Testis (tissue), 3 donors: ENCODE data around the gene GAS1. TPM values are rescaled to one million over a fixed set of nuclear protein-coding genes. Genes with fewer than 3 reads are reported as not detected.

Experiments
- DNase-seq: peaks from one replicate; pipeline ENCODE4 v3.0.0-alpha.2; 2019
- H3K27ac ChIP-seq, 2 donors: fragments of 200-600 bp; sonication (generic); one replicate each; pipeline ENCODE4 v1.5.1; 2019
- H3K27me3 ChIP-seq: fragments of 200-600 bp; sonication (generic); one replicate; pipeline ENCODE4 v1.5.1; 2019
- H3K36me3 ChIP-seq: fragments of 200-600 bp; sonication (generic); one replicate; pipeline ENCODE4 v1.5.1; 2017; ENCODE audit warnings: low read depth; ENCODE audit errors: missing control alignments
- H3K4me1 ChIP-seq: fragments of 200-600 bp; sonication (generic); one replicate; pipeline ENCODE4 v1.5.1; 2019
- H3K4me3 ChIP-seq, 2 donors: fragments of 200-600 bp; sonication (generic); one replicate each; pipeline ENCODE4 v1.5.1; 2017 to 2019
- H3K9me3 ChIP-seq: fragments of 200-600 bp; sonication (generic); one replicate; pipeline ENCODE4 v1.5.1; 2017
- CTCF ChIP-seq, 3 experiments: fragments of 450-650 bp in 2 of 3; fragments of 200-600 bp in 1 of 3; sonication (generic) in 1 of 3; IDR thresholded peaks; one replicate each; pipeline ENCODE4 v1.5.1; 2016 to 2019; ENCODE audit warnings: antibody characterized with exemption in 3 of 3, mild to moderate bottlenecking in 2 of 3, moderate library complexity in 1 of 3
- POLR2A ChIP-seq: fragments of 450-650 bp; IDR thresholded peaks from one replicate; pipeline ENCODE4 v1.6.1; 2017; ENCODE audit warnings: antibody characterized with exemption, mild to moderate bottlenecking, moderate library complexity
- WGBS, 2 donors: methylation state at CpG; one replicate each; pipeline ENCODE4 v1.1.5; 2018; 5-methylcytosine and 5-hydroxymethylcytosine counted together
- intact Hi-C: fragments of 100-400 bp; cut with DNase I; formaldehyde crosslinking; loops from one replicate; pipeline ENCODE4 v1.15.1; 2023; ENCODE audit warnings: low total_unique reads
- polyA plus RNA-seq: library from polyadenylated mRNA; stranded (reverse); fragments of 350-450 nt; fragmentation: Illumina TruSeq; extraction: RNeasy Lipid Tissue Mini Kit (QIAGEN cat#74804); gene quantifications from one replicate; pipeline ENCODE4 v1.2.3, GENCODE V29; 2014; ENCODE audit warnings: low read depth, low replicate concordance; ENCODE audit not compliant: insufficient read depth
- total RNA-seq, 2 donors: library from RNA; depleted of rRNA; stranded (reverse); fragments of >200 nt; gene quantifications; one replicate each; pipeline ENCODE4 v1.2.3, GENCODE V29; 2016

GAS1 gene
- total and polyA plus RNA-seq, 3 donors from 2014 or later: 12.9 to 25.7 (median 13.9) TPM

DNA sequence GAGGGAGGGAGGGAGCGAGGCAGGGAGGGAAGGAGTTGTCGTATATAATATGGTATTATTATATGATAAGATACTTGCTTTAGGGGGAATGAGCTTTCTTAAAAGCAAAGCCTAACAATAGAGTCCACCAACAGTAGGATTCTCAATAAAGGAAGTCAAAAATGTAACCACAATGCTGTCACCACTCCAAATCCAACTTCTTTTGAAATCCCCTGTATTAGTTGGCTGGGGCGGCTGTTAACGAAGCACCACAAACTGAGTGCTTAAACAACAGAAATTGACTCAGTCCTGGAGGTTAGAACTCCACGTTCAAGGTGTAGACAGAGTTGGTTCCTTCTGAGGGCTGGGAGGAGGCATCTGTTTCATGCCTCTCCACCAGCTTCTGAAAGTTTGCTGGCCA is 23.1 kb downstream of the GAS1 start:
- 73 to 90% methylated on average over 5 of the region's 5 CpGs for WGBS, 2 donors
- H3K27me3 ChIP-seq: no peaks in the 10 kb centered on the region
- H3K36me3 ChIP-seq: no peaks in the 10 kb centered on the region
- TF ChIP-seq POLR2A (no peak), CTCF (IDR thresholded peaks at IDR 0.05) (no peak)
- DNase-seq: no peak
- H3K4me3 ChIP-seq: no peak overlapping the region
- H3K9me3 ChIP-seq: no peaks in the 10 kb centered on the region
- no peaks in the 10 kb centered on the region for H3K4me1 ChIP-seq
- intact Hi-C loops: no loop called here
- H3K27ac ChIP-seq: no peak overlapping the region

- intact Hi-C loops: no loop called here
- 46 to 53% methylated on average over 15 of the region's 15 CpGs for WGBS, 2 donors
- no peaks in the 10 kb centered on the region for H3K27me3 ChIP-seq
- H3K4me1 ChIP-seq: no peaks in the 10 kb centered on the region
- H3K27ac ChIP-seq: no peak overlapping the region
- H3K4me3 ChIP-seq: no peak overlapping the region
- H3K9me3 ChIP-seq: no peaks in the 10 kb centered on the region
- peak; percentile 58 for DNase-seq
- no peak for TF ChIP-seq POLR2A
- no peak for TF ChIP-seq CTCF (IDR thresholded peaks at IDR 0.05)
- no peaks in the 10 kb centered on the region for H3K36me3 ChIP-seq
These were observed 26.0 kb downstream of the GAS1 start for GRCh38 chr9:86921151-86921923.

DNA sequence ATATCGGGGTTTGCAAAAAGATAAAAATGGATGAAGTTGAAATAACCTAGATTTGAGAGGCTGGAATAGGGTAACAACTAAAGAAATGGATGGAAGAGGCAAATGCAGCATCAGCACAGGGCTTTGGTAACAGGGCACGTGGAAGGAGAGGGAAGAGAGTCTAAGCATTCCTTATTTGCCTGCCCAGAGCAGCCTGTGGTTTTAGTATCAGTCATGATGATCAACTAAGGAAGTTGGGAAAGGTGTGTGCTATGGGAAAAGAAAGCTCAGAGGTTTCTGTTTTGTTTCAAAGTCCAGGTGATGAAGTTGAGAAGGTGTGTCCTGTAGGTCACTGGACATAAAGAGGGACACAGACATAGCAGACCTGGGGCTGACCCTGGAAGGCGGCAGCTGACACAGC is 28.8 kb downstream of the GAS1 start:
- Histone ChIP-seq H3K4me3 (no peak overlapping the region), H3K27ac (no peak overlapping the region), H3K4me1 (no peaks in the 10 kb centered on the region), H3K27me3 (no peaks in the 10 kb centered on the region), H3K9me3 (no peaks in the 10 kb centered on the region), H3K36me3 (no peaks in the 10 kb centered on the region)
- intact Hi-C loops: no loop called here
- 86 to 91% methylated on average over 3 of the region's 3 CpGs for WGBS, 2 donors
- TF ChIP-seq CTCF (IDR thresholded peaks at IDR 0.05): no peak
- TF ChIP-seq POLR2A: no peak
- no peak for DNase-seq

DNA sequence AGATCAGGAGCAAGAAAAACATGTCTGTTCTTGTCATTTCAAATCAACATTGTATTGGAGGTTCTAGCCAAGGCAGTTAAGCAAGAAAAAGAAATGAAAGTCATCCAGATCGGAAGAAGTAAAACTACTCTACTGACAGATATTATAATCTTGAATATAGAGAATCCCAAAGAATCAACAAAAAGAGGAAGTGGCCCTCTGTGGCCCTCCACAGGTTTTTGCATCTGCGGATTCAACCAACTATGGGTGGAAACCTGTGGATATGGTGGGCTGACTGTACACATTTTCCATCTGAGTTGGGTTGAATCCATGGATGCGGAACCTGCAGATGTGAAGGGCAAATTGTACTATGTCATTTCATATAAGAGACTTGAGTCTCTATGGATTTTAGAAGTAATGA is 35.1 kb downstream of the GAS1 start:
- DNase-seq: no peak
- 94 to 97% methylated on average over 3 of the region's 3 CpGs for WGBS, 2 donors
- H3K4me3 ChIP-seq: no peak overlapping the region
- no peaks in the 10 kb centered on the region for H3K4me1 ChIP-seq
- no peak for TF ChIP-seq CTCF (IDR thresholded peaks at IDR 0.05)
- no peak for TF ChIP-seq POLR2A
- no peak overlapping the region for H3K27ac ChIP-seq
- no peaks in the 10 kb centered on the region for H3K9me3 ChIP-seq
- intact Hi-C loops: no loop called here
- no peaks in the 10 kb centered on the region for H3K36me3 ChIP-seq
- no peaks in the 10 kb centered on the region for H3K27me3 ChIP-seq

DNA sequence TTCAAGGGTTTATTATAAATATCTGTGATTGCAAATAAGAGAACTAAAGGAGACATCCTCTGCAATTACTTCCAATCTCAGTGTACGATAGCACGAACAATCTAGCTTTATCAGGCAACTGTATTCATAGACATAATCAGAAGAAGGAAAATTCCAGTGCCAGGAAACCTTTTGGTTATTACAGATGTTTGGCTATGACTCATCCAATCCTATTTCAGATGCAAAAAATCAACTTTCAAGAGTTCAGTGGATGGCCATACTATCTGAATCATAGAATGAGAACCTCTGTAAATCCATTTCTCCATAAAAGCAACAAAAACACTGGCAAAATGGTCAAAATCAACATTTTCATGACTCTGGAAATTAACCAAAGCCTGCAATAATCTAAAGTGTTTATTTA is 37.9 kb downstream of the GAS1 start:
- H3K9me3 ChIP-seq: no peaks in the 10 kb centered on the region
- H3K27ac ChIP-seq: no peak overlapping the region
- no peak for DNase-seq
- TF ChIP-seq POLR2A (no peak), CTCF (IDR thresholded peaks at IDR 0.05) (no peak)
- no peaks in the 10 kb centered on the region for H3K27me3 ChIP-seq
- 74 to 77% methylated on average over 2 of the region's 2 CpGs for whole genome bisulfite sequencing, 2 donors
- no peak overlapping the region for H3K4me3 ChIP-seq
- H3K4me1 ChIP-seq: no peaks in the 10 kb centered on the region
- intact Hi-C loops: no loop called here
- H3K36me3 ChIP-seq: no peaks in the 10 kb centered on the region
